Spleen (tissue), 7 donors: ENCODE results near the gene OBSCN.

Experiments used
- CTCF ChIP-seq, 11 experiments: fragments of 200-600 bp in 7 of 11; fragments of 450-650 bp in 4 of 11; sonication (generic) in 4 of 11; IDR thresholded peaks in 8 of 11; conservative IDR thresholded peaks in 3 of 11; 1 replicate in 7 of 11; 2 replicates in 4 of 11; pipeline versions ENCODE4 v1.4.0 to v1.8.0; 2016 to 2021; ENCODE audit warnings: antibody characterized with exemption in 11 of 11, inconsistent platforms in 4 of 11, mild to moderate bottlenecking in 1 of 11
- POLR2A ChIP-seq, 3 donors: fragments of 450-650 bp; IDR thresholded peaks; one replicate each; pipeline ENCODE4 v1.5.1; 2017; ENCODE audit warnings: antibody characterized with exemption in 3 of 3, mild to moderate bottlenecking in 1 of 3
- POLR2AphosphoS5 ChIP-seq, 3 donors: sonication (generic); formaldehyde crosslinking; IDR thresholded peaks; one replicate each; pipeline ENCODE4 v1.5.1; 2017; ENCODE audit warnings: antibody characterized with exemption in 3 of 3
- donor health status: DM: no; HTN: no; CAD: no; lungs with moderate emphysema.
- donor health status: DM: no; HTN: no; CAD: no.
- donor health status: DM: no; HTN: no; CAD: no.

GRCh38 chr1:228399531-228400236 is 191.8 kb downstream of the OBSCN start:
- TF ChIP-seq POLR2A (IDR thresholded peaks at IDR 0.05) (no peak), CTCF (IDR thresholded peaks at IDR 0.05 in 8 of 11, conservative IDR thresholded peaks at IDR 0.05 in 3 of 11) (no peak), POLR2AphosphoS5 (IDR thresholded peaks at IDR 0.05) (no peak)
